GM12801 (cell line): ENCODE data around the gene TMPRSS3.

Experiments used
- TF ChIP-seq, protein P1 (sequence below): IDR thresholded peaks from one replicate; pipeline ENCODE4 v1.5.1; 2011; ENCODE audit warnings: control low read depth; ENCODE audit not compliant: insufficient read length; ENCODE audit errors: extremely low read depth

The TMPRSS3 gene

DNA sequence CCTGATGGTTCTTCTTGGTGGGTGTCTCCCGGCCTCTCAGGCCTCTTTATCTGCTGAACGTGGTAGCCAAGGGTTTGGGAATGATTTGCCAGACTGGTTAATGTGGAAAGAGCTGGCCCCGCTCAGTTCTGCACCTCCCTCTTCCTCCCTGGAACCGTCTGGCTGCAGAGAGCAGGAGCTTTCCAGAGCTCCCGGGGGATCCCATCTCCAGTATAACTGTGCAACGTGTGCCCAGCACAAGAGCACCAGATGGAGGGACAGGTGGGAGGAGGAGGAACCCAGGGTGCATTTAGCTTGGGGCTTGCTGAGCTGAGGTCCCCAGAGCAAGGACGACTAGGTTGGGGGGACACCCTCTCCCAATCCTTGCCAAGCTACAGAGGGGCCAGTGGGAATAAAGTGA is 34.6 kb downstream of the TMPRSS3 start:
- TF ChIP-seq, protein P1, sequence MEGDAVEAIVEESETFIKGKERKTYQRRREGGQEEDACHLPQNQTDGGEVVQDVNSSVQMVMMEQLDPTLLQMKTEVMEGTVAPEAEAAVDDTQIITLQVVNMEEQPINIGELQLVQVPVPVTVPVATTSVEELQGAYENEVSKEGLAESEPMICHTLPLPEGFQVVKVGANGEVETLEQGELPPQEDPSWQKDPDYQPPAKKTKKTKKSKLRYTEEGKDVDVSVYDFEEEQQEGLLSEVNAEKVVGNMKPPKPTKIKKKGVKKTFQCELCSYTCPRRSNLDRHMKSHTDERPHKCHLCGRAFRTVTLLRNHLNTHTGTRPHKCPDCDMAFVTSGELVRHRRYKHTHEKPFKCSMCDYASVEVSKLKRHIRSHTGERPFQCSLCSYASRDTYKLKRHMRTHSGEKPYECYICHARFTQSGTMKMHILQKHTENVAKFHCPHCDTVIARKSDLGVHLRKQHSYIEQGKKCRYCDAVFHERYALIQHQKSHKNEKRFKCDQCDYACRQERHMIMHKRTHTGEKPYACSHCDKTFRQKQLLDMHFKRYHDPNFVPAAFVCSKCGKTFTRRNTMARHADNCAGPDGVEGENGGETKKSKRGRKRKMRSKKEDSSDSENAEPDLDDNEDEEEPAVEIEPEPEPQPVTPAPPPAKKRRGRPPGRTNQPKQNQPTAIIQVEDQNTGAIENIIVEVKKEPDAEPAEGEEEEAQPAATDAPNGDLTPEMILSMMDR, result no peak

DNA sequence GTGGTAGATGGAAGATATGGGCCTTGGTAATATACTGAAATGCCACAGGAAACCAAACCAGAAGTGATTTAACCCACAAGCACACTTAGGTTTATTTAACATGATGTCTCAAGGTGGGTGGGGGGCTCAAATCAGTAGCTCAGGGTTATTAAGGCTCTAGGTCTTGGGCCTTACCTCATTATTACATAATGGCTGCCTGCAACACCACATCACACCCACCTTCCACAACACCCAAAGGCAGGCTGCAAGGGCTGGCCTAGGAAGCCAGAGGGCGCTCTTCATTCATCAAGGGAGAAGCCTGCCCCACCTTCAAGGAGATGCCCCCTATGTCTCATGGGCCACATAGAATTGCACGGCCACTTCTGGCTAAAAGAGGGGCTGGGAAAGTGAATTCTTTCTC is 35.5 kb downstream of the TMPRSS3 start:
- TF ChIP-seq, protein P1, result no peak

DNA sequence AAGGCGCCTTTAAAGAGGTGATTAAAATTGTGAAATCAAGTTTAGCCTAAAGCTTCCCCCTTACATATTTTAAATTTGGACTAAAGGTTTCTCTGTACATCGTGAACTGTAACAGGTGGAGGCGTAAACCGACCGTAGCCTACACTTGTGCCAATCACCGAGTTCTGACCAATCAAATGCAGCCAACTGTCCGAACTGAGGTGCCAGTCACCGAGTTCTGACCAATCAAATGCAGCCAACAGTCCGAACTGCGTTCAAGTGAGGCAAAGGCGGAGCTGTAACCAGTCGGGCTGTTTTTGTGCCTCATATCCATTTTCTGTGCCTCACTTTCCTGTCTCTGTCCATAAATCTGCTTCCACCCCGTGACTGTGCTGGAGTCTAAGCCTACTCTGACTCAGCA is 36.9 kb downstream of the TMPRSS3 start:
- TF ChIP-seq, protein P1, result no peak

DNA sequence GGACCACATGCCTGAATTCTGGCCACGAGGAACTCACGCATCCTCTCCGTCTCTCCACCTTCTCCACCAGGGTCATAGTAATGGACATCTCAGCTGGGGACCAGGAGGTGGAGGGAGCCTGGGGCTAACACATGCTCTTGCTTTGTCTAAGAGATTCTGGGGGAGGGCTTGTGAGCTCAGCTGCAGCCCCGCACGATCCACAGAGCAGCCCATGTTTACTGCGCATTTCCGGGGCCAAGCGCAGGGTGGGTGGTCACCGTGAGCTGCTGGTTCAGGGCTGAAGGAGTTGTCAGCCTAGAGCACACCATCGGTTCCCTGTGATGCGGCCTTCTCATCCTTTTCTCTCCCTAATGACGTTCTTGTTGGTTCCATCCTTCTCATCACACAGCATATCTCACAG is 37.6 kb downstream of the TMPRSS3 start:
- TF ChIP-seq, protein P1, result no peak

DNA sequence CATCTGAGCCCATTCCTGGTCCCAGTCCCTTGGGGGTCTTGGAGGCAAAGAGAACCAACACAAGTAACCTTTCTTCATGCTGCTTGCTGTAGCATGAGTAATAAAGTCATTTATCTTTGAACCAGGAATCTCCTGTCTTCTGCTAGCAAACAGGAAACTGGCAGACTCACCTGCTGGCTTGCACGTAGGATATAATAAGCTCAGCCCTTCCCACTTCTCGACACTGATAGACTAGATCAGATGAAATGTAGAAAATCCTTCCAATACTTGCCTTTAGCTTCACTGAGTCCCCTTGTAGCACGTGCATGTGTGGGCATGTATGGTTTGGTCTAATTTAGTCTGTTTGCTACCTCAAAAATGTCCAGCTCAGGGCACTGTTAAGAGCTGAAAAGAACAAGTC is 38.5 kb downstream of the TMPRSS3 start:
- TF ChIP-seq, protein P1, result no peak

DNA sequence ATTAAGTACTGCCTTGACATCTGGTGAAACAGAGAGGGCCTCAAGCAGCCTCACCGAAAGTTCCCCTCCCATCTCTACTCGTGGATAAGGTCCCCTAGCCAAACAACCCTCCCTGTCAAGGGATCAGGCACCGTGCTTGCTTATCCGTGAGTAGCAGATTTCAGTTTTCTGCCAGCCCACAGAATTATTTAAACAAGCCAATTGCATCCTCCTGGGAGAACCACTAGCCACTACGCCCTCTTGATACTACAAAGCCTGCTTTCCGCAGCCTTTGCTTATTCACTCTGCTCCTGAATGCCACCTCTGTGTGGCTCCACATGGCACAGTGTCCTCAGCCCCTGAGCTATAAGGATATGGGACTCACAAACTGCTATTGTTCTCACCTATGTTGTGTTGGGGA is 39.2 kb downstream of the TMPRSS3 start:
- TF ChIP-seq, protein P1, result no peak

DNA sequence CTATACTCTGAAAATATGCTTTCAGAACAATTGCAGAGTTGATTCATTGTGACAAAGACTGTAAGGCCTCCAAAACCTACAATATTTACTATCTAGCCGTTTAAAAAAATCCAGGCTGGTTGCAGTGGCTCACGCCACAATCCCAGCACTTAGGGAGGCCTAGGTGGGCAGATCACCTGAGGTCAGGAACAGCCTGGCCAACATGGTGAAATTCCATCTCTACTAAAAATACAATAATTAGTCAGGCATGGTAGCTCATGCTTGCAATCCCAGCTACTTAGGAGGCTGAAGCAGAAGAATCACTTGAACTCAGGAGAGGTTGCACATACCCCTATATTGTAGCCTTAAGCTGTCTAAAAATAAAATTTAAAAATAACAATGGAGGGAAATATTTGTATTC is 39.8 kb downstream of the TMPRSS3 start:
- TF ChIP-seq, protein P1, result no peak

DNA sequence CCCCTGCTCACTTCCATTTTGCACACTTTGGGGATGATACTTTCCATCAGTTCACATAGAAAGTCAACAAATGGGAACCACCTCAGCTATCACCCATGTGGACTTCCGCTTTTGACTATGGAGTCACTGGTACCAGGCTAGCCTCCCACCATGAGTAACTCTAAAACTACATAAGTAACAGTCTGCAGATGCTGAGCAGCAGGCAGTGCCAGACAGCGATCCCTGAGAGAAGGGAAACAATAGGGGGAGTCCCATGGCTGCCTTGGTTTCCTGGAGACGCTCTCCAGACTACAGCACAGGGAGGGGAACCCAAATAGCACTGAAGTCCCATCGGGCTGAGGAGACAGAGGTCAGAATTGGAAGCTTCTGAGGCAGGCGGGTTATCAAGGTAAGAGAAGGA is 42.2 kb downstream of the TMPRSS3 start:
- TF ChIP-seq, protein P1, result no peak
